Activated T-helper 9 cell treated with anti-CD3 and anti-CD28 coated beads, Interleukin-2, amount 50 U/mL, for 16 hours (primary cell): Measurements from ENCODE around the gene CDKN2A.

Experiments
- DNase-seq: peaks from one replicate; pipeline ENCODE4 v3.0.0-alpha.2; 2020; ENCODE audit warnings: low read depth

The CDKN2A gene

DNA sequence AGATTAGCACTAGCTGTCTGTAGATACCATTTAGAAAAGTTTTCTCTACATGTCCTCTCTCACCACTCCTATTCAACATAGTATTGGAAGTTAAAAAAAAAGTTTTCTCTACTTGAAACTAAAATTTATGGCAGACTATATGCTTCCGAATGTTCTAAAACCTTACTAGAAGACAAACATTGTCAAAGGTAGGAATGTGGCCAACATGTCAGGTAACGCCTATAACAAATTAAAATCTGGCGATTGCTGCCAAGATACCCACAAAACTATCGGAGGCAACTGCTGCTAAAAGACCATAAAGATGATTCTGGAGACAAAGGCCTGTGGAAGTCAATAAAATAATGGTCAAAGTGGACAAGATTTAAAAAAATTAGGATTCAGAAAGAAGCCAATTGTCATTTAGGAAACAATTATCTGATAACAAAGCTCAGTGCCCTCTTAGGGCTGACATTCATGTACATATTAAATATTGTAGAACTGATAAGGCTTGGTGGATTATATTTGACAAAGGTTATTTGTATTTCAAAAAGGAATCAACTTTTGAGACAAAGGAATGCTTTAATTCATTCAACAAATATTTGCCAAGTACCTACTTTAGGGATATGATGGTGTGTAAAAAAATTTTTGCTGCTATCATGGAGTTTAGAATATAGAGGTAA lies 52.7 kb downstream of the CDKN2A start:
- no peak for DNase-seq

DNA sequence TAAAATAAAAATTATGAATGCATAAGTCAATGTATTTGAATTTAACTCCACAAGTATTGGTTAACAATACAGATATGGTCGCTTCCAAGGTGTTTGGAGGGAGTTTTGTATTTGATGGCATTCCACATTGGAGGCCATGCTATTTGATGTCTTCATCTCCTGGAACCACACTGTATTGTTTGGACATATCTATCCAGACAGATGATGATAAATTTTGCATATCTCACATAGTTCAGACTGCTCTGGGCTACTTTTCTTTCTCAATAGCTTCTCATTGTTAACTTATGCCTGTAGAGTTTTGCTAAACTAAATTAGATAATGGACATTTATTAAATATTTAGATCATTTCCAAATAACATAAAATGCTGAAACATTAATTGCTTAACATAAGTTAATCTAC lies 58.0 kb downstream of the CDKN2A start:
- DNase-seq, result no peak

DNA sequence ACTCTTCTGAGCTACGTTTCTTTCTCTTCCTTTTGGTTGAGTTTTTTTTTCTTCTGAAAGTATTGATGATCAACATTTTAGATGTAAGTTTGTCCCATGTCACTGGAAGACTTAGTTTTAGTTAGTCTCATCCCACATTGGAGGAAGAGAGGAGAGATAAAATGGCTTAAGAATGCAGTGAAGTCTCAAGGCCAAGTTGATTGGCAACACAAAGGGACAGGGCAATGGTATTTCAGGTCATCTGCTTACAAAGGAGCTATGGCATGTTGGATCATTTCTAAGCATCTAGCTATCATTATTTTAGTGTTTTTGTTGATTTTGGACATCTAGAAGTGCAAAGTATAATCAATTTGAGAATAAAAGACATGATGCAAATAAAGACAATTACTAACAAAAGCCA lies 58.6 kb downstream of the CDKN2A start:
- no peak for DNase-seq

DNA sequence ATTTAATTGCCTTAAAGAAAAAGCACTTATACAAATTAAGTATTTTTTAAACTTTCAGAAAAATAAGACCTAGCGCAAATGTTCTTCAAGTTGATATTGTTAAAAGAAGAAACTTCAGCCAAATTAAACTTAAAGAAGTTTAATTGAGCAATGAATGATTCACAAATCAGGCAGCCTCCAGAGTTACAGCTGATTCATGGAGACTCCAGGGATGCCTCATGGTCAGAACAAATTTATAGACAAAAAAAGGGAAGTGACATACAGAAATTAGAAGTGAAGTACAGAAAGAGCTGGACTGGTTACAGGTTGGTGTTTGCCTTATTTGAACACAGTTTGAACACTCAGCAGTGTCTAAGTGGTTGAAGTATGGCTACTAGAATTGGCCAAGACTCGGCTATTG lies 60.3 kb downstream of the CDKN2A start:
- no peak for DNase-seq

DNA sequence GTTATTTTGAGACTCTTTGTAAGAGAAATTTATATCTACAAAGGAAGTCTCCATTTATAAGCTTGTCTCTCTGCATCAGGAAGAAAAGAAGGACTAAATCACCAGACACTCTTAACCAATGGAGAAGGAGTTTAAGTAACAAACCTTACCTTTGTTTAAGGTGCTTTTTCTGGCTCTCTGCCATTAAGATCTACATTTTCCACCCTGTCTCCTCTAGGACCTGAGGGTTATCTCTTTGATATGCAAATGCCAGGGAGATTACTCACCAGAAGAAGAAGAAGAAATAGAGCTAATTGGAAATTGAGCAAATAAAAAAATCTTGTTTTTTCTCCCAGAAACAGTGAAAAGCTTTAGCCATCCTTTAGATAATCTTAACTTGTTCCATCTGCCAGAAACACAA lies 60.9 kb downstream of the CDKN2A start:
- DNase-seq, result no peak

DNA sequence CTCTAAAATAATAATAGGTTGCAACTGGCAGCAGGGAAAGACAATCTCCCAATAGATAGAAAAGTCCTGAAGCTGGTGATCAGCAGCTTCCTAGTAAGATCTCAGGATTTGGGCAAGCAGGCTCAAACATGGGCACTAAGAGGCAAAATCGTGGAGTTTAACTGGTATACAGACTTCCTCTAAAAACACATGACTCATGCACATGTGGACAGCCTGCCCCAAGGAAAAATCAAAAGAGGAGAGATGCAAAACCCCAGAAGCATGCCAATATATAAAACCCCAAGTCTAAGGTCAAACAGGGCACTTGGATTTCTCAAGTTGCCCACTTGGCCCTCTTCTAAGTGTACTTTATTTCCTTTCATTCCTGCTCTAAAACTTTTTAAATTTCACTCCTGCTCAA lies 62.8 kb downstream of the CDKN2A start:
- DNase-seq, result no peak

DNA sequence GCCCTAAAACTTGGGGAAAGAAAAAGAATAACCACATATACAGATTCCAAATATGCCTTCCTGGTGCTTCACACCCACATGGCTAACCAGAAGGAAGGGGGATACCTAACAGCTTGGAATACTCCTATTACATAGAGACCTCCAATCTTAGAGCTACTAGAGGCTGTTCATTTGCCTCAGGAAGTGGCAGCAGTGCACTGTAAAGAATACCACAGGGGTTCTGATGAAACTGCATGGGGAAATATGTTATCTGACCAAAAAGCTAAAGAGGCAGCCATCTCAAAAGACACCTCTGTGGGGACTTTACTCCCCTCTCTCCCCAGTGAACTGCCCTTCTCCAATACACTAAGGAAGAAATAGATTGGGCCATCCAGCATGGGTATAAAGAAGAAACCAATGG lies 66.4 kb downstream of the CDKN2A start:
- DNase-seq, result no peak

DNA sequence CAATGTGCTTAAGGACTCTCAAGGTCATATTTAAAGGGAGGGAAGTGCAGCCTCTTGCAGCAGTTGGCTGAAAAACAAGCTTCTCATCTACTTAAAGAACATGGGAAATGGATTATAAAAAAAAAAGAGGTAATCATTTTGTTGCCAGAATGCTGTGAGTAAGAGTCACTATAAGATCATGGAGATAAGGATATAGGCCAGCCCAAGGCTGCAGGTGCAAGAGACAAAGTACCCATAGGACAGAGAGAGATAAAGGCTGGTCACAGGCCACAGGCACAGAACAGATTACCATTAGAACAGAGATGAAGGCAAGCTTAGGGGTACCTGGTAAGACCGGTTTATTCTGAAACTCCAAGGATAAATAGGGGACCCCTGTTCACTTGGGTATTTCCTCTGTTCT lies 70.5 kb downstream of the CDKN2A start:
- no peak for DNase-seq

DNA sequence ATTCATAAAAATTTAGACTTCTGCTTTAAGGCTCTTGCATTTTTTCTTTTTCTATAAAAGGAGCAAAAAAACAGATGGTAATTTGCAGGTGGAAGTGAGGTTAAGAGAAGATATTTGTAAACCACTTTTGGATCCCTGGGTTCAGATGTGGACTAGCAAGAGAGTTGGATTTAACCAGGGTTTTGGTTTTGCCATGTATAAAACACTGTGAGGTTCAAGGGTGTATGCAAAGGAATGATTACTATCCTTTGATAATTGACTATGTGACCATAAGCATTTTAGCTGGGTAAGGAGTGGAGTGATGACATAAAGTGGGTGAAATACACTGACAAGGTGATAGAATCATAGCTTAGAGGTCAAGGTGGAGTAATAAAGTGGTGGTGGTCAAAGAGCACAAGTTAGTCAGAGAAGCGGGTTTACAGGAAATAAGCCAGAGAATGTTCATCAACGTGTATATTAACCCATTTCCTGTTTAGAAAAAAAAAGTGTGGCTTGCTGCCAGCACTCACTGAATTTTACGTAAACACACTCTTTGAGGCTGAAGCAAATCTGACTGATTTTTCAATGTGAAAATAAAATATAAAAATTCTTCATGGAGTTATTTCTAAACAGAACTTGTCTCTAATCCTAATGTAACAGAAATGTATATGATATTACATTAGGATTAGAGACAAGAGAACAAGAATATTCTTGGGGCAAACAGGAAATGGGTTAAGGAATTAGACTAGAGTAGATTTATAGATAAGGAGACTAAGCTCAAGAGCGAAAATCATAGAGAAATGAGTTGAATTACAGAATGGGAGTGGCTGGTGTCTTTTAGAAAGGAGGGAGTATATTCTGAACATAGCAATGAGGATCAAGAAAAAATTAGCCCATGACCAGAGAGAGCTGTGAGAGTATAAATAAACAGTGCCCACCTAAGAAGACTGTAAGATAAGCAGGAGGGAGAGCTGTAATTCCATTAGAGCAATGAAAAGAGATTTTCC lies 74.5 kb downstream of the CDKN2A start:
- DNase-seq, result no peak
